ENCODE measurements around the gene GSAP. TPM values are rescaled to one million over a fixed set of nuclear protein-coding genes. Genes with fewer than 3 reads are reported as not detected.

GSAP gene
- total and polyA plus RNA-seq, 2 donors (not counting 1 experiment from before 2014, with no cell fraction given): 140 to 207 TPM

DNA sequence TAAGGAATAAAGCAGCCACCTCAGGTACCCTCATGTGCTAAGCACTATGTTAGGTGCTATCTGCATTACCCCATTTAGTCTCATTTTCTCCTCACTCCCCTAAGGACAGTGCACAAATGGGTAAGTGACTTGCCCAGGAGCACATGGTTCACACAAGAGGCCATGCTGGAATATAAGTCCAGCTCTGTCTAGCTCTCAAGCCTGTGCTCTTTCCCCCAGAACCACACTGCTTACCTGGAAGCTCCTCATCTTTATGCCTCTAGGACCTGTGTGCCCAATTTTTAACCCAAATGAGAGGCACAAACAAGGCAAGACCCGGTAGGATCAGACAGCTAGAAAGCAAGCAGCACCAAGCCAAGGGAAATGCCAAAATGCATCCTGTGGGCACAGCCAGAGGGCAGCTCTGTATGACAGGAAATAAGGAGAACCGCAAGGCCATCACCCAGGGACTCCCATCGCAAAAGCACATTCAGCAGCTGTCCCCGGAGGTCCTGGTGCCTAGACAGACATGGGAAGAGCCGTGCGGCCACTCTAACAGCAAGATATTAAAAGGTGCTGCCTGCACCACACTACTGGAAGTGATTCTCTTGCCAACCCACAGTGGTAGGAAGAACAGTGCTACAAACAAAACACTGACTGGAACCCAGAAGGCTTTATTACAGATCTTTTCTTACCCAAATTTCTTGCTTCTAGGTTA is 88.1 kb downstream of the GSAP start:
- no peak overlapping the region for H3K27ac Mint-ChIP-seq
- no peaks in the 10 kb centered on the region for H3K27me3 Mint-ChIP-seq
- 31% methylated on average over 6 of the region's 6 CpGs for WGBS (ENCODE audit: insufficient coverage)
- intact Hi-C loops (cut with micrococcal nuclease): no loop called here
- no peak for DNase-seq
- POLR2A ChIA-PET: no interaction called here
- H3K9ac ChIP-seq (ENCODE audit: low read length): no peak overlapping the region
- H3K4me3 ChIP-seq (ENCODE audit: control extremely low read depth in 1 of 5, extremely low read depth in 1 of 5, insufficient read depth in 1 of 5, low read depth in 2 of 5, low read length in 4 of 5): no peak overlapping the region
- CTCF ChIA-PET: interaction anchor here (1.1 kb wide), 2 partner anchors 81 to 184 kb away, joined by 3 read pairs; no protein-coding TSS in a partner anchor
- no peak overlapping the region for H3K27ac ChIP-seq (ENCODE audit: low read length in 2 of 2)
- H3K4me3 Mint-ChIP-seq: no peak overlapping the region
- no peaks in the 10 kb centered on the region for H3K27me3 ChIP-seq (replicated peaks in 1 of 4; ENCODE audit: control extremely low read depth in 1 of 4, control insufficient read depth in 3 of 4, insufficient read depth in 4 of 4, low read length in 3 of 4)
- H3K79me2 ChIP-seq (ENCODE audit: control insufficient read depth, insufficient read depth, low read length): peaks cover 22% of the 10 kb centered on the region
- peaks cover 28% of the 10 kb centered on the region for H3K4me1 Mint-ChIP-seq
- H3K4me2 ChIP-seq (replicated peaks; ENCODE audit: low read depth, low read length, poor library complexity, severe bottlenecking): no peak overlapping the region
- H3K4me1 ChIP-seq (ENCODE audit: control insufficient read depth in 2 of 2, insufficient read depth in 2 of 2, low read length in 2 of 2): peaks cover 36 to 38% of the 10 kb centered on the region in 2 donors
- ATAC-seq (ENCODE audit: low read depth): no peak
- no peak for TF ChIP-seq EZH2 (IDR thresholded peaks at IDR 0.05; ENCODE audit: borderline replicate concordance, insufficient read depth, low read depth, low read length, poor library complexity, severe bottlenecking)
- TF ChIP-seq, protein P1, sequence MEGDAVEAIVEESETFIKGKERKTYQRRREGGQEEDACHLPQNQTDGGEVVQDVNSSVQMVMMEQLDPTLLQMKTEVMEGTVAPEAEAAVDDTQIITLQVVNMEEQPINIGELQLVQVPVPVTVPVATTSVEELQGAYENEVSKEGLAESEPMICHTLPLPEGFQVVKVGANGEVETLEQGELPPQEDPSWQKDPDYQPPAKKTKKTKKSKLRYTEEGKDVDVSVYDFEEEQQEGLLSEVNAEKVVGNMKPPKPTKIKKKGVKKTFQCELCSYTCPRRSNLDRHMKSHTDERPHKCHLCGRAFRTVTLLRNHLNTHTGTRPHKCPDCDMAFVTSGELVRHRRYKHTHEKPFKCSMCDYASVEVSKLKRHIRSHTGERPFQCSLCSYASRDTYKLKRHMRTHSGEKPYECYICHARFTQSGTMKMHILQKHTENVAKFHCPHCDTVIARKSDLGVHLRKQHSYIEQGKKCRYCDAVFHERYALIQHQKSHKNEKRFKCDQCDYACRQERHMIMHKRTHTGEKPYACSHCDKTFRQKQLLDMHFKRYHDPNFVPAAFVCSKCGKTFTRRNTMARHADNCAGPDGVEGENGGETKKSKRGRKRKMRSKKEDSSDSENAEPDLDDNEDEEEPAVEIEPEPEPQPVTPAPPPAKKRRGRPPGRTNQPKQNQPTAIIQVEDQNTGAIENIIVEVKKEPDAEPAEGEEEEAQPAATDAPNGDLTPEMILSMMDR (IDR thresholded peaks at IDR 0.05): no peak
- peaks cover 3 to 57% of the 10 kb centered on the region in 2 experiments for H3K36me3 ChIP-seq (replicated peaks in 1 of 2; ENCODE audit: control extremely low read depth in 1 of 2, control insufficient read depth in 1 of 2, extremely low read depth in 1 of 2, insufficient read depth in 2 of 2, low read length in 1 of 2)
- no peak overlapping the region for H2AFZ ChIP-seq (ENCODE audit: insufficient read depth, low read depth, low read length, poor library complexity, severe bottlenecking)
- no peaks in the 10 kb centered on the region for H3K9me3 Mint-ChIP-seq (ENCODE audit: insufficient read depth)
- no peaks in the 10 kb centered on the region for H3K9me3 ChIP-seq (ENCODE audit: control extremely low read depth in 1 of 3, control insufficient read depth in 2 of 3, insufficient read depth in 1 of 3, low read length in 2 of 3)
- peaks cover 5% of the 10 kb centered on the region for H4K20me1 ChIP-seq (ENCODE audit: control insufficient read depth, insufficient read depth, low read length, poor library complexity, severe bottlenecking)

Data from B cell (primary cell).